ENCODE data around the gene ZP2.
"Not testable (repeated sequence)": the region's sequence is repeated elsewhere in the genome, so short reads cannot be mapped to it uniquely, and the experiment has no call there.

Gene ZP2

DNA sequence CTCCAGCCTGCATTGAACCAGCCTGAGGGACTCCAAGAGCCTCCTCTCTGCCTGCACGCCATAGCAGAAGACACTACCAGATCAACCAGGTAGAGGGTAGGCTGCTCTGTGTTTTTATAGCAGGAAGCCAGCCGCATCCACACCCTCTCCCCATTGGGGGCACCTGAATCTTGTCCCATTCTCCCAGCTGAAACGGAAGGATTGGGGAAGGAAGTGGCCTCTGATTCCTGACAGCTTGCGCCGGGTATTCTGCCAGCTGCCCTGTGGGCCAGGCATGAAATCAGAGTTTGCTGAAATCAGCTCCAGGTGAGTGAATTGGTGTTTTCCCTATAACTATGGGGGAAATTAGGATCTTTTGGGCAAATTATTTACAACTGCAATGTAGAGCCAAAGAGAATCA is at the start of gene ZP2:
TSS of gene ZP2 (minus strand) at position 89 of the 400 bp plus-strand sequence. CDS start at position 62, 27 bp downstream.
- Histone ChIP-seq H3K9ac (ENCODE audit: low read depth, low read length) (no peak within 1 kb of the TSS), H3K4me1 (ENCODE audit: control insufficient read depth, insufficient read depth, low read length) (no peaks in the 10 kb centered on the region), H3K4me3 (ENCODE audit: low read depth, low read length) (no peak within 1 kb of the TSS), H3K27ac (ENCODE audit: low read depth, low read length) (no peak within 1 kb of the TSS), H3K27me3 (ENCODE audit: control insufficient read depth, insufficient read depth, low read length) (no peaks in the 10 kb centered on the region), H3K36me3 (ENCODE audit: control insufficient read depth, insufficient read depth, low read length) (no peaks in the 10 kb centered on the region), H3K9me3 (ENCODE audit: control insufficient read depth, insufficient read depth, low read length) (no peaks in the 10 kb centered on the region)

DNA sequence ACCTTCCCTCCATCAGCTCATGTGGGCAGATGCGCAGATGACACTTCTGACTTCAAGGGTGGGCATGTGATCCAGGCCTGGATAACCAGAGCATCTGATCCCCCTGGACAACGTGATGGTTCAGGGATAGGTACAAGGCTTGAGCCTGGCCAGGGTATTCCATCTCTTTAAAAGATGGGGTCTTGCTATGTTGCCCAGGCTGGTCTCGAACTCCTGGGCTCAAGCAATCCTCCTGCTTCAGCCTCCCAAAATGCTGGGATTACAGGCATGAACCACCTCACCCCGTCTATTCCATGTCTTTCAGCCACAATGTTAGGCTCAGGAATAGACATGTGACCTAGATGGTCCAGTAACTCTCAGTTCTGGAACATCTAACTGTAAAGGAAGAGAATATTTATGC is 45.9 kb upstream of the ZP2 start:
- Histone ChIP-seq H3K27me3 (ENCODE audit: control insufficient read depth, insufficient read depth, low read length) (no peaks in the 10 kb centered on the region), H3K36me3 (ENCODE audit: control insufficient read depth, insufficient read depth, low read length) (no peaks in the 10 kb centered on the region), H3K9ac (ENCODE audit: low read depth, low read length) (no peak overlapping the region), H3K27ac (ENCODE audit: low read depth, low read length) (no peak overlapping the region), H3K9me3 (ENCODE audit: control insufficient read depth, insufficient read depth, low read length) (no peaks in the 10 kb centered on the region), H3K4me3 (ENCODE audit: low read depth, low read length) (no peak overlapping the region), H3K4me1 (ENCODE audit: control insufficient read depth, insufficient read depth, low read length) (no peaks in the 10 kb centered on the region)

DNA sequence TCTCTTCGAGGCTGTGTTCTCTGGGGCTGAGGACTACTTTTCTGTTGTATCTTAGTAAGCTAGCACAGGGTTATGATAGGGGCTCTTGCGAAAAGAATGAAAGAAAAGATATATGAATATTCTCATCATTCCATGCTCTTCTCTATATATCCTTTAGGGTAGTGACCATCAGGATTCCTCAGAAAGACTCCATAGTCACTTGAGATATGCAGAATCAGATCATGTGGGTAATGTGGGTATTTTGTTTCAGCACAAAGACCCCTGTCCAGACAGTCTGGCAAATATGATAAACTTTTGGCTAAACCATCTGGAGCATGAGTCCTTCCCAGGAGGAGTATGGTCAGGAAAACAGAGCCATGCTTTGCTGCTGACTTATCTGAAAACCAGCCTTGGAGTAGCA is 45.3 kb upstream of the ZP2 start:
- H3K27me3 ChIP-seq (ENCODE audit: control insufficient read depth, insufficient read depth, low read length), result no peaks in the 10 kb centered on the region
- no peaks in the 10 kb centered on the region for H3K36me3 ChIP-seq (ENCODE audit: control insufficient read depth, insufficient read depth, low read length)
- no peaks in the 10 kb centered on the region for H3K9me3 ChIP-seq (ENCODE audit: control insufficient read depth, insufficient read depth, low read length)
- no peak overlapping the region for H3K4me3 ChIP-seq (ENCODE audit: low read depth, low read length)
- no peak overlapping the region for H3K27ac ChIP-seq (ENCODE audit: low read depth, low read length)
- H3K4me1 ChIP-seq (ENCODE audit: control insufficient read depth, insufficient read depth, low read length), result no peaks in the 10 kb centered on the region
- no peak overlapping the region for H3K9ac ChIP-seq (ENCODE audit: low read depth, low read length)

DNA sequence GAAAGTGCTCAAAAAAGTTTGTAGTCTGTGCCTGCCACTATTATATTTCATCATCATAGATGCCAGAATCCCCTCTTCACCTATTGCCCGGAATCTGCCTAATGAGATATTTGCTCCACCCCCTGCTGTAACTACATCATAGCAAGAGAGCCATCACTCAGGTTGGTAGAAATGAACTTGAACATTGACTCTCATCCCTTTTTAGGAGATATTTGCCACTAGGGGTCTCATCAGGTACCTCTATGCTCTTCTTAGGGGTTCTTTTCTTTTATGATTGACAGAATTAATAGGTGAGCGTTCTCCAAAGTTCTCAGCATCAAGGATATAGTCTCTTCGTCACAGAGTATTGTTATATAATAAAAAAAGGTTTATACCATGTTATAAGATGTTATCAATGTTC is 42.1 kb upstream of the ZP2 start:
- H3K9ac ChIP-seq (ENCODE audit: low read depth, low read length), result no peak overlapping the region

DNA sequence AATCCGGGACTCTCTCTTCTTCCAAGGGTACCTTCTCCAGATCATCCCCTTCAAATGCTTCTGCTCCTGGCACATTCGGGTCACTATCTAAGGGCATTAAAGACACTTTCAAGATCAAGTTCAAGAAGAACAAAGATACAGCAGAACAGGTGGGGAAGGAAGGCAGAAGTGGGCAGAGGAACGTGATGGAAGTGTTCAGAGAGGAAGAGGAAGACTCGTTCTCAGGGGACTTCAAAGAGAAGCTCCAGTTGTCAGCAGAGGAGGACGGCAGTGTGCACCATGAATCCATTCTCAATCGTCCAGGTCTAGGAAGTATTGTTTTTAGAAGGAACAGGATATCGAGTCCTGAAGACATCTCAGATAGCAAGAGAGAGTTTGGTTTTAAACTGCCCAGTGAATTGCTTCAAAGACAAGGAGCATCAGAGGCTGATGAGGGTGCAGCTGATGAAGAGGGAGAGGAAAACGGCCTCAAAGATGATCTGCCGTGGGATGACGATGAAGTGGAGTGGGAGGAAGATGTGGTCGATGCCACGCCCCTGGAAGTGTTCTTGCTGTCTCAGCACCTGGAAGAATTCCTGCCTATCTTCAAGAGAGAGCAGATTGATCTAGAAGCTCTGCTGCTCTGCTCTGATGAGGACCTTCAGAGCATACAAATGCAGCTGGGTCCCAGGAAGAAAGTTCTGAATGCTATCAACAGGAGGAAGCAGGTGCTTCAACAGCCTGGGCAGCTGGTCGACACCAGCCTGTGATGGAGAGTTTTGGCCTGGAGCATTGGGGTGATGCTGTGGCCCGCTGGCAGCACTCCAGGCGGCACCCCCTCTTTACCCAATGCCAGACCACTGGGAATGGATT is 38.9 kb upstream of the ZP2 start:
- Histone ChIP-seq H3K27me3 (ENCODE audit: control insufficient read depth, insufficient read depth, low read length) (no peaks in the 10 kb centered on the region), H3K4me3 (ENCODE audit: low read depth, low read length) (no peak overlapping the region), H3K36me3 (ENCODE audit: control insufficient read depth, insufficient read depth, low read length) (no peaks in the 10 kb centered on the region), H3K27ac (ENCODE audit: low read depth, low read length) (no peak overlapping the region), H3K4me1 (ENCODE audit: control insufficient read depth, insufficient read depth, low read length) (no peaks in the 10 kb centered on the region), H3K9ac (ENCODE audit: low read depth, low read length) (no peak overlapping the region), H3K9me3 (ENCODE audit: control insufficient read depth, insufficient read depth, low read length) (no peaks in the 10 kb centered on the region)

More for the DNA sequence above, 42.1 kb upstream of the ZP2 start:
- no peaks in the 10 kb centered on the region for H3K9me3 ChIP-seq (ENCODE audit: control insufficient read depth, insufficient read depth, low read length)
- no peaks in the 10 kb centered on the region for H3K27me3 ChIP-seq (ENCODE audit: control insufficient read depth, insufficient read depth, low read length)
- H3K36me3 ChIP-seq (ENCODE audit: control insufficient read depth, insufficient read depth, low read length), result no peaks in the 10 kb centered on the region
- no peak overlapping the region for H3K4me3 ChIP-seq (ENCODE audit: low read depth, low read length)
- H3K27ac ChIP-seq (ENCODE audit: low read depth, low read length), result no peak overlapping the region
- no peaks in the 10 kb centered on the region for H3K4me1 ChIP-seq (ENCODE audit: control insufficient read depth, insufficient read depth, low read length)

DNA sequence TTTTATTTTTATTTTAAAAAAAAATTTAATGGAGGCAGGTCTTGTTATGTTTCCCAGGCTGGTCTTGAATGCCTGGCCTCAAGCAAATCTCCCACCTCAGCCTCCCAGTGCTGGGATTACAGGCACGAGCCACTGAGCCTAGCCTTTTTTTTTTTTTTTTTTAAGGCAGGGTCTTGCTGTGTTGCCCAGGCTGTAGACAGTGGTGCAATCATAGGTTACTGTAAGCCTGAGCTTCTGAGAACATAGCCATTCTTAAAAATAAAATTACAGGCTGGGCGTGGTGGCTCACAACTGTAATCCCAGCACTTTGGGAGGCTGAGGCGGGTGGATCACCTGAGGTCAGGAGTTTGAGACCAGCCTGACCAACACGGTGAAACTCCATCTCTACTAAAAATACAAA is 36.8 kb upstream of the ZP2 start:
- H3K27me3 ChIP-seq (ENCODE audit: control insufficient read depth, insufficient read depth, low read length); H3K9me3 ChIP-seq (ENCODE audit: control insufficient read depth, insufficient read depth, low read length); H3K4me3 ChIP-seq (ENCODE audit: low read depth, low read length); H3K36me3 ChIP-seq (ENCODE audit: control insufficient read depth, insufficient read depth, low read length); H3K9ac ChIP-seq (ENCODE audit: low read depth, low read length); H3K4me1 ChIP-seq (ENCODE audit: control insufficient read depth, insufficient read depth, low read length); H3K27ac ChIP-seq (ENCODE audit: low read depth, low read length): not testable (repeated sequence)

DNA sequence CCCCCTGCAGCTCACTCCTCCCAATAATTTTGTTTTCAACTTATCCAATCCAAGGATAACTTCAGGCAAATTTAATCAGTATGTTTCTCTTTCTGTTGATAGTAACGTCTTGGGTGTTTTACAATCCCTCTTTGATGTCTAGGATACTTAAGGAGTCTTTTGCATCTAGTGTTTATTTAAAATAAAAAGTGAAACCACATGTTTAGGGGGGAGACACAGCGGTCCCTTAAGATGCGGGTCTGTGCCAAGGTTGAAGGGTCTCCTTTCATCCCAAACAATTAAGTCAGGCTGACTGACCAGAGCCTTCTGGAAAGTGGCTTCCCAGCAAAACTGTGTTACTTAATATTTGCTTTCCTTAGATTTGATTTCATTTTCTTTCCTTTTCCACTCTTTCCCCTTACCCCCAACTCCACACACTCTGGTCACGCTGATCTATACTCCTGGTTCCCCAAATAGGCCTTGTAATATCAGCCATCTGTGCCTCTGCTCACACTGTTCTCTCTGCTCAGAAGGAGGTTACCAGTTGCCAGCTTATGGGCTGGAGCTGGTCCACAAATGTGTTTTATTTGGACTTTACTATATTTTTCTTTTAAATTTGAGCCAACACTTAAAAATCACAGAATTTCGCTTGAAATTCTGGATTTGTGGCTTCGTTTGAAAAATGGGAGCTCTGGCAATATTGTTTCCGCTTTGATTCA is 33.3 kb upstream of the ZP2 start:
- no peaks in the 10 kb centered on the region for H3K4me1 ChIP-seq (ENCODE audit: control insufficient read depth, insufficient read depth, low read length)
- H3K9ac ChIP-seq (ENCODE audit: low read depth, low read length), result no peak overlapping the region
- H3K27me3 ChIP-seq (ENCODE audit: control insufficient read depth, insufficient read depth, low read length), result no peaks in the 10 kb centered on the region
- H3K36me3 ChIP-seq (ENCODE audit: control insufficient read depth, insufficient read depth, low read length), result no peaks in the 10 kb centered on the region
- H3K9me3 ChIP-seq (ENCODE audit: control insufficient read depth, insufficient read depth, low read length), result no peaks in the 10 kb centered on the region
- no peak overlapping the region for H3K27ac ChIP-seq (ENCODE audit: low read depth, low read length)
- H3K4me3 ChIP-seq (ENCODE audit: low read depth, low read length), result no peak overlapping the region

DNA sequence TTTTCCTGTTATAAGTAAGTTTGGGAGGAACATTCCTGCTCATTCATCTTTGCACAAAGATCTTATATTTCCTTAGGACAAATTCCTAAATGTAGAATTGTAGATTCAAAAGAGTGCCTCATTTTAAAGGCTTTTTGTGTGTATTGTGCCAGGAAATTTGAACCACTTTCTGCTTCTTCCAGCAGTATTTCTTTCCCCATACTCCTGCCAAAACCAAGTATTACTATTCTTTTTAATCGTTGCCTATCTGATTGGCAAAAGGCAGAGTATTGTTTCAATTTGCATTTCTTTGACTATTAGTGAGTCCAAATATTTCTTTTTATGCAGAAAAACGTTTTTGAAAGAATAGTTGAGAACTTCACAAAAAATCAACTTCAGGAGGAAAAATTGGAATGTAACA is 31.4 kb upstream of the ZP2 start:
- Histone ChIP-seq H3K4me3 (ENCODE audit: low read depth, low read length) (no peak overlapping the region), H3K9ac (ENCODE audit: low read depth, low read length) (no peak overlapping the region), H3K27me3 (ENCODE audit: control insufficient read depth, insufficient read depth, low read length) (no peaks in the 10 kb centered on the region)

DNA sequence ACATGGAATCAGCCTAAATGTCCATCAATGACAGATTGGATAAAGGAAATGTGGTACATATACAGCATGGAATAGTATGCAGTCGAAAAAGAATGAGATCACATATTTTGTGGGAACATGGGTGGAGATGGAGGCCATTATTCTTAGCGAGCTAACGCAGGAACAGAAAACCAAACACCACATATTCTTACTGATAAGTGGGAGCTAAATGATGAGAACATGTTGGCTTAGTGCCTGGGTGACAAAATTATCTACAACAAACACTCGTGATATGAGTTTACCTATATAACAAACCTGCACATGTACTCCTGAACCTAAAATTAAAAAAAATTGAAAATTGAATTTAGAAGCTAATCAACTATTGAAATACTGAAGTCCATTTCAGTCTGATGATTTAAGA is 28.3 kb upstream of the ZP2 start:
- no peak overlapping the region for H3K4me3 ChIP-seq (ENCODE audit: low read depth, low read length)
- no peak overlapping the region for H3K27ac ChIP-seq (ENCODE audit: low read depth, low read length)
- no peaks in the 10 kb centered on the region for H3K27me3 ChIP-seq (ENCODE audit: control insufficient read depth, insufficient read depth, low read length)
- no peaks in the 10 kb centered on the region for H3K36me3 ChIP-seq (ENCODE audit: control insufficient read depth, insufficient read depth, low read length)
- H3K4me1 ChIP-seq (ENCODE audit: control insufficient read depth, insufficient read depth, low read length), result no peaks in the 10 kb centered on the region
- no peaks in the 10 kb centered on the region for H3K9me3 ChIP-seq (ENCODE audit: control insufficient read depth, insufficient read depth, low read length)
- H3K9ac ChIP-seq (ENCODE audit: low read depth, low read length), result no peak overlapping the region

More for the DNA sequence above, 31.4 kb upstream of the ZP2 start:
- H3K36me3 ChIP-seq (ENCODE audit: control insufficient read depth, insufficient read depth, low read length), result no peaks in the 10 kb centered on the region
- H3K9me3 ChIP-seq (ENCODE audit: control insufficient read depth, insufficient read depth, low read length), result no peaks in the 10 kb centered on the region
- no peaks in the 10 kb centered on the region for H3K4me1 ChIP-seq (ENCODE audit: control insufficient read depth, insufficient read depth, low read length)
- no peak overlapping the region for H3K27ac ChIP-seq (ENCODE audit: low read depth, low read length)

DNA sequence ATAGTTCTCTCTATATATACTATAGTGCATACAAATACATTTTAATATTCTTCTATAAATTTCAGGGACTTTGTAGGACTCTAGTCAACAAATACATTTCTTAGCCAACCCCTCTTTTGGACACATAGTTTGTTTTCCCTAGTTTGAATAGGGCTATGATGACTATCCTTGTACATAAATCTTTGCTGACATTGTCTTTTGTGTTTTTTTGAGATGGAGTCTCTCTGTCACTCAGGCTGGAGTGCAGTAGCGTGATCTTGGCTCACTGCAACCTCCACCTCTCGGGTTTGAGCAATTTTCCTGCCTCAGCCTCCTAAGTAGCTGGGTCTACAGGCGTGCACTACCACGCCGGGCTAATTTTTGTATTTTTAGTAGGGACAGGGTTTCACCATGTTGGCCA is 25.5 kb upstream of the ZP2 start:
- H3K9ac ChIP-seq (ENCODE audit: low read depth, low read length), result no peak overlapping the region
- no peaks in the 10 kb centered on the region for H3K27me3 ChIP-seq (ENCODE audit: control insufficient read depth, insufficient read depth, low read length)
- no peak overlapping the region for H3K4me3 ChIP-seq (ENCODE audit: low read depth, low read length)
- H3K9me3 ChIP-seq (ENCODE audit: control insufficient read depth, insufficient read depth, low read length), result no peaks in the 10 kb centered on the region
- no peak overlapping the region for H3K27ac ChIP-seq (ENCODE audit: low read depth, low read length)
- H3K36me3 ChIP-seq (ENCODE audit: control insufficient read depth, insufficient read depth, low read length), result no peaks in the 10 kb centered on the region
- no peaks in the 10 kb centered on the region for H3K4me1 ChIP-seq (ENCODE audit: control insufficient read depth, insufficient read depth, low read length)

DNA sequence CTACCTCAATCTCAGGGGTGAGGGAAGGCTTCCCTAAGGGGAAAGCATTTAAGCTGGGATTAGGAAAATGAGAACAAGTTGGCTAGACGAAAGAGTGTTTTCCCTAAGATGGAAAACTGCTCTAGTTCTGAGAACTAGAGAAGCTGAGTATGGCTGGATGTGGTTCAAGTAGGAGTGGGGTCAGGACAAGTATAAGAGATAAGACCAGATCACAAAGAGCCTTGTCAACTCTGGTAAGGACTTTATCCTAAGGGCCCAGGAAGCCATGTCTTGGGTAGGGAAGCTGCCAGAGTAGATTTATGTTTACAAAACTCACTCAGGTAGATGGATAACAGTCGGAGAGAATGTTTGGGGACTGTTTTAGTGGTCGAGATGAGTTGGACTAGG is 23.8 kb upstream of the ZP2 start:
- no peaks in the 10 kb centered on the region for H3K9me3 ChIP-seq (ENCODE audit: control insufficient read depth, insufficient read depth, low read length)
- no peak overlapping the region for H3K4me3 ChIP-seq (ENCODE audit: low read depth, low read length)
- H3K36me3 ChIP-seq (ENCODE audit: control insufficient read depth, insufficient read depth, low read length), result no peaks in the 10 kb centered on the region
- H3K4me1 ChIP-seq (ENCODE audit: control insufficient read depth, insufficient read depth, low read length), result no peaks in the 10 kb centered on the region
- no peak overlapping the region for H3K9ac ChIP-seq (ENCODE audit: low read depth, low read length)
- H3K27ac ChIP-seq (ENCODE audit: low read depth, low read length), result no peak overlapping the region
- no peaks in the 10 kb centered on the region for H3K27me3 ChIP-seq (ENCODE audit: control insufficient read depth, insufficient read depth, low read length)

Measured in HUES48 (cell line).